CD4-positive, alpha-beta T cell treated with Interleukin-6 for 4 hours (primary cell): Measurements from ENCODE around the gene PARVG.

Experiments used
- DNase-seq: peaks from one replicate; pipeline ENCODE4 v3.0.0-alpha.2; 2020; ENCODE audit warnings: mixed read lengths

The PARVG gene

DNA sequence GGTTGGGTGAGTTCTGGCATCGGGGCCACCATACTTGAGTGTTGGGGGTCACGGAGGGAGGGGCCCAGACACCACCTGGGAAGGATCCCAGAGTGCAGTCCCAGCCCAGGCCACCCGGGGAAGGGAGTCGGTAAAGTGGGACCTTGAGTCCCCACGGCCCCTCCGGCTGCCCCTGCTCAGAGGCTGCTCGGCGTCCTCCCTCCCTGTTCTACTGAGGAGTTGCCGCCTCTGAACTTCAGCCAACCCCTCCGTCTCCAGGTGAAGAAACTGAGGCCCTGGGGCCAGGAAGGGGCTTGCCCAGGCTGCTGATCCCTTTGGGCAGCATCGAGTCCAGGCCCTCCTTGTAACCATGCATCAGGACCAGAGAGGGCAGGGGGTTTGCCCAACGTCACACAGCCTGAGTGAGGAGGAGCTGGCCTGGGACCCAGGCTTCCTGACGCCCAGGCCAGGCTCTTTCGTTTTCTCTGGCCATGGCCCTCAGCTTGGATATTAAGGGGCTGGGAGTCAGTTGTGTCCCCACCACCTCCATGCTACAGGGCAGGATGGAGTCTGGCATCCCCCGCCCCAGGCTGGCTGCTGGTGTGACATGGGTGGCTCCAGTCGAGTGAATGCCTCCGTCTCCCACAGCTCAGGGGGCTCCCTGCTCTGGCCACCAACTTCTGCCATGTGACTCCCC is 1.3 kb downstream of the PARVG start:
- peak; percentile 14 for DNase-seq

GRCh38 chr22:44182588-44183286 is 2.0 kb downstream of the PARVG start:
- peak; percentile 56 for DNase-seq

DNA sequence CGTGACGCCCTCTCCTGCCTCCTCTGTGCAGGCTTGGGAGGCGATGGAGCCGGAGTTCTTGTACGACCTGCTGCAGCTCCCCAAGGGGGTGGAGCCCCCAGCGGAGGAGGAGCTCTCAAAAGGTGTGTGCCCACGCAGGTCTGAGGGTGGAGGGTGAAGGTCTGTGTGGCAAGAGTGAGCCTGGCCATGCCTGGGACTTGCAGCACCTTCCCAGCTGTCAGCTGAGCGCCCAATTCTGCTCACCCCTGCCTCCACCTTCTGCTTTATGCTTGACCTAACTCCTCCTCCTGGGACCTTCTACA is 2.5 kb downstream of the PARVG start:
- no peak for DNase-seq

DNA sequence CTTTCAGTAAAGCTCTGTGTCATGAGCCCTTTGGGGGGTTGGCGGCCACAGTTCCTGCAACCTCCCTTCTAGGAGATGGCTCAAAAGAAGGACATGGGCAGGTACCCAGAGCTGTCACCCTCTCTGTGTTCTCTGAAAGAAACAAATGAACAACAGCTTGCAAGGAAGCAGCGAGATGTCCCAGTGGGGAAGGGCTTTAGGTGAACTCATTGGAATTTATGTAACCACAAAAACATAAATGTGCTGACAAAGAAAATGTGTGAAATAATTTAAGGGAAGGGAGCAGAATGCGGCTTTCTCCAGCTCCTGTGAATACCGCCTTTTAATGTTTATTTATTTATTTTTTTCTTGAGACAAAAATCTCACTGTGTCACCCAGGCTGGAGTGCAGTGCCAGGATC is 3.3 kb downstream of the PARVG start:
- no peak for DNase-seq

GRCh38 chr22:44185237-44186120 is 4.8 kb downstream of the PARVG start:
- no peak for DNase-seq

DNA sequence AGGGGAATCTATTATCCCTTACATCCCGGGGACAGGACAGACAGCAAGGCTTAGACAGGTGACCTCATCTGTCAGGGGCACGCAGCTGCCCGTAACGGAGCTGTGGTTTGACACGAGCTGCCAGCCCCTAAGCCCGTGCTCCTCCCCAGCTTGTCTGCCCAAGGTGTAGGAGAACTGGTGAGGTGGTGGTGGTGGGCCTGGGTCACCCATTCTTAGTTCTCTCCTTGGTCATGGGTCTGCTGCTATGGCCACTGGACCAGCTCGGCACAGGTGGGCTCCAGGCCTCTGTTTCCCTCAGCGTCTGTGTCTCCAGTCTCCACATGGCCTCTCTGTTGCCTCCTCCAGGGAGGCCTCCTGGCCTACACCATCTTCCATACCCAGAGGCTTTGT is 5.4 kb downstream of the PARVG start:
- DNase-seq, result no peak

DNA sequence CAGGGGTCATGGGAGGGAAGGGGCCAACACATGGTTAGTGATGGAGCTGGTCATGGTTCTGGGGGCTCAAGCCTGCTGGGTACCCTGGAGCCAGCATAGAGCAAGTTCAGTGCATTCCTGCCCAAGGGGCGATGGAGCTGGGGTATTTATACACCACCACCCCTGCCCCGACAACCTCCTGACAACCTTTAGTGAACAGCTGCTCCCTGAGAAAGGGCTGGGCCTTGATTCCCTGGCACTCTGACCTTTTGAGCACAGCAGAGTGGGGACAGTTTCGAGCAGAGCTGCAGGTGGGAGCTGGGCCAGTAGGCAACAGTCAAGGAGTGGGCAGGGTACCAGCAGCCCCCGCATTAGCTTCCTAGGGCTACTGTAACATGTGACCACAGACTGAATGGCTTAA is 6.0 kb downstream of the PARVG start:
- DNase-seq, result no peak

- no peak for DNase-seq
Observed at GRCh38 chr22:44187652-44188230, 7.0 kb downstream of the PARVG start.

- no peak for DNase-seq
Observed at GRCh38 chr22:44188316-44188715, 7.6 kb downstream of the PARVG start.

DNA sequence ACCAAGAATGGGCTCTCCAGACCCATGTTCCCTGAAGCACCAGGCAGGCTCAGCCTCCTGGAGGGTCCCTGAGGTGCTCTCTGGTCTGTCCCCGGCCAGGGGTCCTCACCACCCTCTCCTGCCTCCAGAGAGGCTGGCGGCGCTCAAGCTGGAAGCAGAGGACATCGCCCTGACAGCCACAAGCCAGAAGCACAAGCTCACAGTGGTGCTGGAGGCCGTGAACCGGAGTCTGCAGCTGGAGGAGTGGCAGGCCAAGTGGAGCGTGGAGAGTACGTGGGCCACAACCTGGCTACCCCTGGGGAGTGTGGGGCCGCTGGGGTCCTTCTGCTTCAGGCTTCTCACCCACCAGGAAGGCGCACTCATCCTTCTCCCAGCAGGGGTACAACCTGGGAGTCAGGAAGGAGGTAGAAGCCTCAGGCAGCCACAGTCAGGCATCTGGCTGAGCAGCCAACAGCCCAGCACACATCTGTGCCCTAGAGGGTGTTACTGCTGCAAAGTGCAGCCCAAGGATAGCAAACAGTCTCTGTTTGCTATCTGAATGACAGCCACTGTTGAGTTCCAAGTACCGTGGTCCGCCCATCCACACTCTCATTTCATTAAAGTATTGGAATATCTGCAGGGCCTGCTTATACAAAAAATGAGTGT is 8.4 kb downstream of the PARVG start:
- DNase-seq, result no peak

- no peak for DNase-seq
Observed at GRCh38 chr22:44190381-44190976, 9.8 kb downstream of the PARVG start.

DNA sequence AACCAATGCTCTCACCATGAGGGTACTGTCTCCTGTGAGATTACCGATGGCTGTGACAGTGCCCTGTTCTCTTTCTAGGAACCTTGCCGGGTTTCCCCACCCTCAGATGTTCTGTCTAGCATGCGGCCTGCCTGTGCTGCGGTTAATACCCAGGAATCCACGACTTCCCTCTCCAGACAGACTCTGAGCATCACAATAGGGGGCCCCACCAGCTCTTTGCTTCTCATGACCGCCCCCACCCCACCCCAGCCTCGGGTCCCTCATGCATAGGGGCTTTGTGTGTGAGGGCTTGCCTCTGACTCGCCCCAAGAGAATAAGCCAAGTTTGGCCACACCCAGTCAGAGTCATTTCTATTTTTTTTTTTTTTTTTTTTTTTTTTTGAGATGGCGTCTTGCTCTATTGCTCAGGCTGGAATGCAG is 10.3 kb downstream of the PARVG start:
- DNase-seq, result no peak

DNA sequence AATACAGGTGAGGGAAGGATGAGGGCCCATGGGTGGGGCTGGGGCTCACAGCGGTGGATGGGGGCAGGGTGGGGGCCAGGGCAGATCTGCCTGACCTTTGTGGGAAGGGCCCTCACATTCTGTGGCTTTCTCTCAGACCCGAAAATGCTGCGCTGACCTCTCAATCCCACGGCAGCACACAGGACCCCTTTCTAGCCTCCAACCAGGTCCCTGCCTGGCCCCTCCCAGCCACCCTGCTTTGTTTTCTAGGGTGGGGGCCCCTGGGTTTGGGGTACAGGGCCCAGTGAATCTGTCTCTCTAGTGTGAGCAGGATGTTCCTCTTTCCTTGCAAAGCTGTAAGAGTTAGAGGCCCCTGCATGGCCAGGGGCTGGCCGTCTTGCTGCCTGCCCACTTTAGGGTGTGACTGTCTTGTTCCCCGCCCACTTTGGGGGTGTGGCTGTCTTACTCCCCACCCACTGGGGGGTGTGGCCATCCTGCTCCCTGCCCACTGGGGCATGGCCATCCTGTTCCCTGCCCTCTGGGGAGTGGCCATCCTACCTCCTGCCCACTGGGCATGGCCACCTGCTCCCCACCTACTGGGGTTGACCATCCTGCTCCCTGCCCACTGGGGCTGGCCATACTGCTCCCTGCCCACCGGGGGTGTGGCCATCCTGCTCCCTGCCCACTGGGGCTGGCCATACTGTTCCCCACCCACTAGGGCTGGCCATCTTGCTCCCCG is 11.5 kb downstream of the PARVG start:
- no peak for DNase-seq

DNA sequence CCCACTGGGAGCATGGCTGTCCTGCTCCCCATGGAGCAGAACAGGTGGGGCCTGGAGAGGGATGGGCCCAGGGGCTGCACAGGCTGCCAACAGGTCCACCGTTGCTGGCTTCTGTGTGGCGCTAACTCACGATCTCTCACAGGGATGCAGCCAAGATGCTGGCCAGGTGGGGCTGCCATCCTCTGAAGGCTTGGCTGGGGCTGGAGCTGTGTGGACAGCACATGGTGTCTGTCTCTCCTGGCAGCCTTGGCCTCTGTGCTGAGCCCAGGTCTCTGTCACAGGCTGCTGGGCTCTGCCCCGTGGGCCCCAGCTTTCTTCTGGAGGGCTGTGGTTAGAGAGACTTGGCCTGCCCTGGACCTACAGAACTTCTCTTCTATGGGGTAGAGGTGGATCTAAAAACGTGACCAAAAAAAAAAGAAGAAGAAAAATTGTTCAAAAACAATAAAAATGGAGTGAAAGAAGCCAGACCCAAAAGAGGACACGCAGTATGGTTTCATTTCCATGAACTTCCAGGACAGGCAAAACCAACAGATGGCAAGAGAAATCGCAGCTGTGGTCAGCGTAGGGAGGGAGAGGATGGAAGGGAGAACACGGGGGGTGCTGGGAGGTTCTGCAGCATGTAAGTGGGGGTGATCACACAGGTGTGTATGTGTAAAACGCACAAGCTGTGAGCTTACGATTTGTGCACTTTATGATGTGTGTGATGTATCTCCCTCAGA is 12.2 kb downstream of the PARVG start:
- DNase-seq, result no peak

- DNase-seq, result peak; percentile 29
Observed at GRCh38 chr22:44193535-44193891, 12.8 kb downstream of the PARVG start.

- DNase-seq, result no peak
Observed at GRCh38 chr22:44194569-44194968, 13.8 kb downstream of the PARVG start.

- DNase-seq, result no peak
Observed at GRCh38 chr22:44195189-44195871, 14.6 kb downstream of the PARVG start.

DNA sequence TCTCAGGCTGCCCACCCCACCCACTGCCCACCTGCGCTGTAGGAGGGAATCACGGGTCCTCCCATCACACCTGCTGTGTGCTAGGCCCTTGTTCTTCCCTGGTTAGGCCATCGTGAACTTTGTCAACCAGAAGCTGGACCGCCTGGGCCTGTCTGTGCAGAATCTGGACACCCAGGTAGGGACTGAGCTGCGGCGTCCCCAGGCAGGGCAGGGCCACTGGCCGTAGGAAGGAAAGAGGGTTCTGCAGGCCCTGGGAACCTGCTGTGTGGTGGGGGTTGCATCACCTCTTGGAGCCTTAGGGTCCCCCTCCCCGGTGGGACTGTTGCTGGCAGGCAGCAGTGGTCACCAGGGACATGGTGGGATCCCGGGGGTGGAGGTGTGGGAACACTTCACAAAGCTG is 15.5 kb downstream of the PARVG start:
- no peak for DNase-seq

- no peak for DNase-seq
Observed at GRCh38 chr22:44196731-44197131, 16.0 kb downstream of the PARVG start.

- DNase-seq, result no peak
Observed at GRCh38 chr22:44197271-44197670, 16.5 kb downstream of the PARVG start.

GRCh38 chr22:44199164-44199563 is 18.4 kb downstream of the PARVG start:
- no peak for DNase-seq
